Nephron (organoid): ENCODE data around the gene PTTG2.

Source experiments
- H3K27ac Mint-ChIP-seq, 3 experiments: 2 replicates each; pipeline ENCODE4 v1.8.0; 2020; ENCODE audit warnings: mixed read lengths in 3 of 3, mild to moderate bottlenecking in 2 of 3, moderate library complexity in 1 of 3
- H3K27me3 Mint-ChIP-seq: 2 replicates; pipeline ENCODE4 v1.8.0; 2021; ENCODE audit warnings: low read depth, mild to moderate bottlenecking, moderate library complexity, mixed read lengths
- H3K36me3 Mint-ChIP-seq: 2 replicates; pipeline ENCODE4 v1.8.0; 2020; ENCODE audit warnings: low read depth, mixed read lengths
- H3K4me1 Mint-ChIP-seq: 2 replicates; pipeline ENCODE4 v1.8.0; 2020; ENCODE audit warnings: mixed read lengths
- H3K4me3 Mint-ChIP-seq, 3 experiments: 2 replicates each; pipeline ENCODE4 v1.8.0; 2020; ENCODE audit warnings: mild to moderate bottlenecking in 3 of 3, mixed read lengths in 3 of 3, moderate library complexity in 2 of 3
- H3K9me3 Mint-ChIP-seq: 2 replicates; pipeline ENCODE4 v1.8.0; 2020; ENCODE audit warnings: mixed read lengths
- CTCF ChIP-seq, 3 experiments: fragments of 200-600 bp; sonication (generic); IDR thresholded peaks; one replicate each; pipeline ENCODE4 v1.5.0; 2021; ENCODE audit warnings: antibody characterized with exemption in 3 of 3; ENCODE audit not compliant: unreplicated experiment in 3 of 3

Gene PTTG2

GRCh38 chr4:37951461-37952352 lies 8.5 kb upstream of the PTTG2 start:
- no peaks in the 10 kb centered on the region for H3K36me3 Mint-ChIP-seq
- peaks cover 51% of the 10 kb centered on the region for H3K4me1 Mint-ChIP-seq
- H3K9me3 Mint-ChIP-seq: peaks cover 3% of the 10 kb centered on the region
- H3K27ac Mint-ChIP-seq: peak overlapping the region in 2 of 3 experiments; percentile 32 to 49
- no peak for TF ChIP-seq CTCF (IDR thresholded peaks at IDR 0.05; ENCODE audit: unreplicated experiment in 3 of 3)
- no peaks in the 10 kb centered on the region for H3K27me3 Mint-ChIP-seq
- no peak overlapping the region for H3K4me3 Mint-ChIP-seq

- Mint-ChIP-seq H3K9me3 (peaks cover 3% of the 10 kb centered on the region), H3K27me3 (no peaks in the 10 kb centered on the region), H3K27ac (peak overlapping the region; percentile 36 to 81 (median 36)), H3K36me3 (no peaks in the 10 kb centered on the region), H3K4me1 (peaks cover 58% of the 10 kb centered on the region), H3K4me3 (no peak overlapping the region)
- no peak for TF ChIP-seq CTCF (IDR thresholded peaks at IDR 0.05; ENCODE audit: unreplicated experiment in 3 of 3)
These were observed 7.0 kb upstream of the PTTG2 start for GRCh38 chr4:37953156-37953555.

- Mint-ChIP-seq H3K27me3 (no peaks in the 10 kb centered on the region), H3K36me3 (no peaks in the 10 kb centered on the region), H3K4me1 (peaks cover 61% of the 10 kb centered on the region), H3K27ac (peak overlapping the region; percentile 36 to 81 (median 36)), H3K4me3 (no peak overlapping the region), H3K9me3 (peaks cover 3% of the 10 kb centered on the region)
- TF ChIP-seq CTCF (IDR thresholded peaks at IDR 0.05; ENCODE audit: unreplicated experiment in 3 of 3): no peak
These were observed 6.4 kb upstream of the PTTG2 start for GRCh38 chr4:37953620-37954293.

- Mint-ChIP-seq H3K4me1 (peaks cover 63% of the 10 kb centered on the region), H3K9me3 (no peaks in the 10 kb centered on the region), H3K27ac (no peak overlapping the region), H3K27me3 (no peaks in the 10 kb centered on the region), H3K4me3 (no peak overlapping the region), H3K36me3 (no peaks in the 10 kb centered on the region)
- no peak for TF ChIP-seq CTCF (IDR thresholded peaks at IDR 0.05; ENCODE audit: unreplicated experiment in 3 of 3)
These were observed 3.3 kb upstream of the PTTG2 start for GRCh38 chr4:37956941-37957340.

GRCh38 chr4:37958932-37959331 lies 1.3 kb upstream of the PTTG2 start:
- H3K27me3 Mint-ChIP-seq: no peaks in the 10 kb centered on the region
- no peak overlapping the region for H3K4me3 Mint-ChIP-seq
- no peak for TF ChIP-seq CTCF (IDR thresholded peaks at IDR 0.05; ENCODE audit: unreplicated experiment in 3 of 3)
- H3K9me3 Mint-ChIP-seq: no peaks in the 10 kb centered on the region
- no peaks in the 10 kb centered on the region for H3K36me3 Mint-ChIP-seq
- H3K4me1 Mint-ChIP-seq: peaks cover 53% of the 10 kb centered on the region
- H3K27ac Mint-ChIP-seq: no peak overlapping the region
